Choroid plexus epithelial cell (primary cell): ENCODE measurements around the gene PHACTR4.

Experiments used
- DNase-seq: peaks from one replicate; pipeline ENCODE4 v3.0.0-alpha.2; 2010; ENCODE audit warnings: low read depth
- H3K4me3 ChIP-seq: 2 replicates; pipeline ENCODE4 v1.5.1; 2011; ENCODE audit warnings: low read depth, mild to moderate bottlenecking, control low read depth, low read length, moderate library complexity
- TF ChIP-seq, protein P1 (sequence below): conservative IDR thresholded peaks from 2 replicates; pipeline ENCODE4 v1.5.1; 2011; ENCODE audit warnings: low read depth, mild to moderate bottlenecking, control low read depth, inconsistent platforms, low read length, moderate library complexity

PHACTR4 gene

DNA sequence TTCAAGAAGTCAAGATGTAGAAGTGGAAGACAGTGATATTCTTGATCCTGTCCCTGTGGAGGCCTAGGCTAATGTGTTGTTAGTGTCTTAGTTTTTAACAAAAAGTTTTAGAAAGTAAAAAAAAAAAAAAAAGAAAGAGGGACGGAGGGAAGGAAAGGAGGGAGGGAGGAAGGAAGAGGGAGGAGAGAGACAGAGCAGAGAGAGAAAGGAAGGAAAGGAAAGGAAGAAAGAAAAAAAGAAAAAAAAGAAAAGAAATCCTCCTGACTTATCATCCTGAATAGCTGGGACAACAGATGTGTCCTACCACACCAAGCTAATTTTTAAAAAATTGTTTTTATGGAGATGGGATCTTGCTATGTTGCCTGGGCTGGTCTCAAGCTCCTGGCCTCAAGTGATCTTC lies 24.6 kb downstream of the PHACTR4 start:
- DNase-seq, result no peak
- TF ChIP-seq, protein P1, sequence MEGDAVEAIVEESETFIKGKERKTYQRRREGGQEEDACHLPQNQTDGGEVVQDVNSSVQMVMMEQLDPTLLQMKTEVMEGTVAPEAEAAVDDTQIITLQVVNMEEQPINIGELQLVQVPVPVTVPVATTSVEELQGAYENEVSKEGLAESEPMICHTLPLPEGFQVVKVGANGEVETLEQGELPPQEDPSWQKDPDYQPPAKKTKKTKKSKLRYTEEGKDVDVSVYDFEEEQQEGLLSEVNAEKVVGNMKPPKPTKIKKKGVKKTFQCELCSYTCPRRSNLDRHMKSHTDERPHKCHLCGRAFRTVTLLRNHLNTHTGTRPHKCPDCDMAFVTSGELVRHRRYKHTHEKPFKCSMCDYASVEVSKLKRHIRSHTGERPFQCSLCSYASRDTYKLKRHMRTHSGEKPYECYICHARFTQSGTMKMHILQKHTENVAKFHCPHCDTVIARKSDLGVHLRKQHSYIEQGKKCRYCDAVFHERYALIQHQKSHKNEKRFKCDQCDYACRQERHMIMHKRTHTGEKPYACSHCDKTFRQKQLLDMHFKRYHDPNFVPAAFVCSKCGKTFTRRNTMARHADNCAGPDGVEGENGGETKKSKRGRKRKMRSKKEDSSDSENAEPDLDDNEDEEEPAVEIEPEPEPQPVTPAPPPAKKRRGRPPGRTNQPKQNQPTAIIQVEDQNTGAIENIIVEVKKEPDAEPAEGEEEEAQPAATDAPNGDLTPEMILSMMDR, result no peak
- no peak overlapping the region for H3K4me3 ChIP-seq

DNA sequence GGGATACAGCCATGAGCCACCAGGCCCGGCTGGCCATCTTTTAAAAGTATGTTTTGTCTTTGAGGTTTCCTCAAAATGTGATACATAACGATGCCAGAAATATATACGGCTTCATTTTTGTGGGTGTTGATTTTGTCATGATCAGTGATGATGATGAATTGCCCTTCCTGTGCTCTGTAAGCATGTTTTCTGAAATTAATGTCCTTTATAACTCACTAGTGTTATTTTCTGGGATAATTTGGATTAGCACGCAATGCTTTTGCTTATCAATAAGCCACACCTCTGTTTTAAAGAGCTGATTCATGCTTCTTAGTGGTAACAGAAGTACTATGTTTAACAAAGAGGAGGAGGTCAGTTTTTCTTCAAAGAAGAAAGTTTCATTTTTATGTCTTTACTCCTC lies 25.6 kb downstream of the PHACTR4 start:
- TF ChIP-seq, protein P1, result no peak
- DNase-seq, result no peak
- no peak overlapping the region for H3K4me3 ChIP-seq

DNA sequence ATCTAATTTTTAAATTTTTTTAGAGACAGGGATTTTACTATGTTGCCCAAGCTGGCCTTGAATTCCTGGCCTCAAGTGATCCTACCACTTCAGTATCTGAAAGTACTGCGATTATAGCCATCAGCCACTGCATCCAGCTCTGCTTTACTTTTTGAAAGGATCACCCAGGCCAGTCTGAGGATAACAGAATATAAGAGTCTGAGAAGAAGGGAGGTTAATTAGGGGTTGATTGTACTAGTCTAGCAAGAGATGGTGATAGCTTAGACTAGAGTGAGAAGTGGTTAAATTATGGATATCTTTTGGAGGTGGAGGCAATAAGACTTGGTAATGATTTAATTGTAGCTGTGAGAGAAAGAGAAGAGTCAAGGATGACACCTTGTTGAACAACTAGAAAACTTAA lies 32.2 kb downstream of the PHACTR4 start:
- DNase-seq, result no peak
- TF ChIP-seq, protein P1, result no peak

DNA sequence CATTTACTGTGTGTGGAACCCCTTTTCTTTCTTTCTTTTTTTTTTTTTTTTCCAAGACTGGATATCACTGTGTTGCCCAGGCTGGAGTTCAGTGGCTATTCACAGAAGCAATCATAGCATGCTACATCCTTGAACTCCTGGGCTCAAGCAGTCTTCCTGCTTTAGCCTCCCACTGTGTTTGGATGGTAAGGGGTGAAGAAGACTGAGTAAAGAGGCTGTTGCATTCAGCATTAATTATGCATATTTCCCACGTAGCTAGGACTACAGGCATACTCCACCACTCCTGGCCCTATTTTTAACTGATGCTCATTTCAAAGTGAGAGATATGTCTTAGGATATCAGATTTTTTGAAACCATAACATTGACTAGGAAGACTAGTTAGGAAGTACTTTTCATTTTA lies 39.5 kb downstream of the PHACTR4 start:
- TF ChIP-seq, protein P1, result no peak
- no peak for DNase-seq
- no peak overlapping the region for H3K4me3 ChIP-seq

More for the DNA sequence above, 32.2 kb downstream of the PHACTR4 start:
- H3K4me3 ChIP-seq, result no peak overlapping the region

DNA sequence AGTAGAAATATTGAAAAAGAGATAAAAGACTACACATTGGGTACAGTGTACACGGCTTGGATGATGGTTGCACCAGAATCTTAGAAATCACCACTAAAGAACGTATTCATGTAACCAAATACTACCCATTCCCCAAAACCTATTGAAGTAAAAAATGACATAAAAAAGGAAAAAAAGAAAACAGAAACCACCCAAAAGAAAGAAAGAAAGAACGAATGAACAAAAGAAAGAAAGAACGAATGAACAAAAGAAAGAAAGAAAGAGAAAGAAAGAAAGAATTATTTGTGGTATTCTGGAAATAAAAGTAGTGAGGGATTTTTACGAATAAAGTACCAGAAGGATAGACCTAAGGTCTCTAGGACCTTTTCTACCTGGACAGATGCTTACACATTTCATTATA lies 42.1 kb downstream of the PHACTR4 start:
- H3K4me3 ChIP-seq, result no peak overlapping the region
- no peak for DNase-seq
- TF ChIP-seq, protein P1, result no peak

DNA sequence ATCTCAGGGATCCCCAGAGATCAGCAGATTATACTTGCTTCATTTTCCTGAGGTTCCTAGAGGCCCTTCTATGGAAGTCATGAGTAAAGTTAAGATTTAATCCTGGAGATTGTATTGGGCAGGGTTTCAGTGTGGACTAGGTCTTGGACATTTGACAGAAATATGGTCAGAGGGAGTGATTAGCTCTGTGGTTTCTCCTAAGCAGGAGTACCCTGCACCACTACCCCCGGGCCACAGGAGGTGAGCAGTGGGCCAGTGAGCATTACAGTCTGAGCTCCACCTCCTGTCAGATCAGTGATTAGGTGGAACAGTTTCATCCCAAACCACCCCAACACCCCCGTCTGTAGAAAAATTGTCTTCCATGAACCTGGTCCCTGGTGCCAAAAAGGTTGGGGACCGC lies 43.2 kb downstream of the PHACTR4 start:
- no peak overlapping the region for H3K4me3 ChIP-seq
- peak; percentile 30 for DNase-seq
- TF ChIP-seq, protein P1, result peak; percentile 28

DNA sequence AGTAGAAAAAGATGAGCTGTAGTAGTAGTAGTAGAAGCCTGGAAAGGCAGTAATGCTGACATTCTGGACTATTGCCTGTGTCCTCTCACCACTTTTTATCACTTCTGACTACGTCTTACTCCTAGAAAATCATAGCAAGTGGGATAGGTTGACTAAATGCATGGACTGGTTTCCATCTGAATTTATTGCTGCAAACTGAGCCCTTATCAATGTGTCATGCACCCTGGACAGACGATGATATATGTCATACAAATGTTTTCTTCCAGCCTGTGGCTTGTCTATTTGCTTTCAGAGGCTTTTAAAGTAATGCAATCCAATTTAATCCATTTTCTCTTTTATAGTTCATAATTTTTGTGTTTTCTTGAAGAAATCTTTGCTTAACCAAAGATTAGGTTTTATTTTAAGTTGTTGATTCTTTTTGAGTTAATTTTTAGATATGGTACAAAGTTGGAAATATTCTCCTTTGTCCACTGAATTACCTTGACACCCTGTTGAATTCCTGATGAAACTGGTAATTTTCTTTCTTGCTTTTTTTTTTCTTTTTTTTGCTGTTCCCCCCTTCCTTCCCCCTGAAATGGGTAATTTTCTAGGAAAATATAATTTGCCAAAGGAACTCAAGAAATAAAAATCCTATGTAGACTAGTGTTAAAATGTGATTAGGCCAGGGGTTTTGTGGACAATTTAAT lies 47.1 kb downstream of the PHACTR4 start:
- DNase-seq, result no peak
- TF ChIP-seq, protein P1, result no peak
- H3K4me3 ChIP-seq, result no peak overlapping the region
